A549 (cell line): ENCODE measurements around the gene SSR3.

ENCODE experiments used
- BHLHE40 ChIP-seq: IDR thresholded peaks from 2 replicates; pipeline ENCODE4 v1.6.1; 2012; ENCODE audit warnings: low read depth, low read length, inconsistent platforms
- JUNB ChIP-seq: fragments of >200 bp; sonication (Bioruptor Twin); formaldehyde crosslinking; IDR thresholded peaks from 2 replicates; pipeline ENCODE4 v1.6.1; 2016
- RAD21 ChIP-seq, 2 experiments: fragments of >200 bp in 1 of 2; sonication (Bioruptor Twin) in 1 of 2; formaldehyde crosslinking in 1 of 2; IDR thresholded peaks in 1 of 2; conservative IDR thresholded peaks in 1 of 2; 2 replicates in 1 of 2; 3 replicates in 1 of 2; pipeline ENCODE4 v1.6.1; 2012 to 2018; ENCODE audit warnings: inconsistent platforms in 1 of 2
- RCOR1 ChIP-seq: fragments of 150-350 bp; IDR thresholded peaks from 2 replicates; pipeline ENCODE4 v1.6.1; 2014; ENCODE audit warnings: antibody characterized with exemption, low read length, low read depth
- RFX5 ChIP-seq: fragments of 450-650 bp; IDR thresholded peaks from 2 replicates; pipeline ENCODE4 v1.7.1; 2014; ENCODE audit warnings: antibody characterized with exemption, mild to moderate bottlenecking, moderate library complexity
- SMC3 ChIP-seq: fragments of >200 bp; sonication (Bioruptor Twin); formaldehyde crosslinking; IDR thresholded peaks from 3 replicates; pipeline ENCODE4 v1.6.1; 2018; ENCODE audit warnings: inconsistent platforms
- ZC3H11A ChIP-seq: fragments of 450-650 bp; IDR thresholded peaks from 2 replicates; pipeline ENCODE4 v1.6.1; 2014; ENCODE audit warnings: antibody characterized with exemption, mild to moderate bottlenecking
- TF ChIP-seq, protein P1 (sequence below): fragments of >200 bp; sonication (Bioruptor Twin); formaldehyde crosslinking; IDR thresholded peaks from 3 replicates; pipeline ENCODE4 v1.5.1; 2016
- TF ChIP-seq, protein P2 (sequence below): fragments of 200-600 bp; sonication (generic); IDR thresholded peaks from 2 replicates; pipeline ENCODE4 v1.6.1; 2016; ENCODE audit warnings: antibody characterized with exemption, mild to moderate bottlenecking, moderate library complexity
- TF ChIP-seq, protein P3 (sequence below): fragments of 450-650 bp; IDR thresholded peaks from 2 replicates; pipeline ENCODE4 v1.6.1; 2014; ENCODE audit warnings: antibody characterized with exemption

DNA sequence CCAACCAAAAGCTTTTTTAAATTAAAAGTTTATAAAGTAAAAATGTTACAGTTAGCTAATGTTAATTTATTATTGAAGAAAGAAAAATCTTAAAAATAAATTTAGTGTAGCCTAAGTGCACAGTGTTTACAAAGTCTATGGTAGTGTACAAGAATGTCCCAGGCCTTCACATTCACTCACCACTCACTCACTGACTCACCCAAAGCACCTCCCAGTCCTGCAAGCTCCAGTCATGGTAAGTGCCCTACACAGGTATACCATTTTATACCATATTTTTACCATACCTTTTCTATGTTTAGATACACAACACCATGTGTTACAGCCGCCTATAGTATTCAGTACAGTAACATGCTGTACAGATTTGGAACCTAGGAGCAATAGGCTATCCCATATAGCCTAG, 29.1 kb downstream of the SSR3 start:
- no peak for TF ChIP-seq SMC3
- TF ChIP-seq, protein P1, sequence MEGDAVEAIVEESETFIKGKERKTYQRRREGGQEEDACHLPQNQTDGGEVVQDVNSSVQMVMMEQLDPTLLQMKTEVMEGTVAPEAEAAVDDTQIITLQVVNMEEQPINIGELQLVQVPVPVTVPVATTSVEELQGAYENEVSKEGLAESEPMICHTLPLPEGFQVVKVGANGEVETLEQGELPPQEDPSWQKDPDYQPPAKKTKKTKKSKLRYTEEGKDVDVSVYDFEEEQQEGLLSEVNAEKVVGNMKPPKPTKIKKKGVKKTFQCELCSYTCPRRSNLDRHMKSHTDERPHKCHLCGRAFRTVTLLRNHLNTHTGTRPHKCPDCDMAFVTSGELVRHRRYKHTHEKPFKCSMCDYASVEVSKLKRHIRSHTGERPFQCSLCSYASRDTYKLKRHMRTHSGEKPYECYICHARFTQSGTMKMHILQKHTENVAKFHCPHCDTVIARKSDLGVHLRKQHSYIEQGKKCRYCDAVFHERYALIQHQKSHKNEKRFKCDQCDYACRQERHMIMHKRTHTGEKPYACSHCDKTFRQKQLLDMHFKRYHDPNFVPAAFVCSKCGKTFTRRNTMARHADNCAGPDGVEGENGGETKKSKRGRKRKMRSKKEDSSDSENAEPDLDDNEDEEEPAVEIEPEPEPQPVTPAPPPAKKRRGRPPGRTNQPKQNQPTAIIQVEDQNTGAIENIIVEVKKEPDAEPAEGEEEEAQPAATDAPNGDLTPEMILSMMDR, result no peak
- TF ChIP-seq RAD21 (conservative IDR thresholded peaks at IDR 0.05 in 1 of 2, IDR thresholded peaks at IDR 0.05 in 1 of 2), result no peak
- no peak for TF ChIP-seq BHLHE40
- TF ChIP-seq, protein P2, sequence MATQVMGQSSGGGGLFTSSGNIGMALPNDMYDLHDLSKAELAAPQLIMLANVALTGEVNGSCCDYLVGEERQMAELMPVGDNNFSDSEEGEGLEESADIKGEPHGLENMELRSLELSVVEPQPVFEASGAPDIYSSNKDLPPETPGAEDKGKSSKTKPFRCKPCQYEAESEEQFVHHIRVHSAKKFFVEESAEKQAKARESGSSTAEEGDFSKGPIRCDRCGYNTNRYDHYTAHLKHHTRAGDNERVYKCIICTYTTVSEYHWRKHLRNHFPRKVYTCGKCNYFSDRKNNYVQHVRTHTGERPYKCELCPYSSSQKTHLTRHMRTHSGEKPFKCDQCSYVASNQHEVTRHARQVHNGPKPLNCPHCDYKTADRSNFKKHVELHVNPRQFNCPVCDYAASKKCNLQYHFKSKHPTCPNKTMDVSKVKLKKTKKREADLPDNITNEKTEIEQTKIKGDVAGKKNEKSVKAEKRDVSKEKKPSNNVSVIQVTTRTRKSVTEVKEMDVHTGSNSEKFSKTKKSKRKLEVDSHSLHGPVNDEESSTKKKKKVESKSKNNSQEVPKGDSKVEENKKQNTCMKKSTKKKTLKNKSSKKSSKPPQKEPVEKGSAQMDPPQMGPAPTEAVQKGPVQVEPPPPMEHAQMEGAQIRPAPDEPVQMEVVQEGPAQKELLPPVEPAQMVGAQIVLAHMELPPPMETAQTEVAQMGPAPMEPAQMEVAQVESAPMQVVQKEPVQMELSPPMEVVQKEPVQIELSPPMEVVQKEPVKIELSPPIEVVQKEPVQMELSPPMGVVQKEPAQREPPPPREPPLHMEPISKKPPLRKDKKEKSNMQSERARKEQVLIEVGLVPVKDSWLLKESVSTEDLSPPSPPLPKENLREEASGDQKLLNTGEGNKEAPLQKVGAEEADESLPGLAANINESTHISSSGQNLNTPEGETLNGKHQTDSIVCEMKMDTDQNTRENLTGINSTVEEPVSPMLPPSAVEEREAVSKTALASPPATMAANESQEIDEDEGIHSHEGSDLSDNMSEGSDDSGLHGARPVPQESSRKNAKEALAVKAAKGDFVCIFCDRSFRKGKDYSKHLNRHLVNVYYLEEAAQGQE, result no peak
- no peak for TF ChIP-seq RFX5
- TF ChIP-seq RCOR1, result no peak
- TF ChIP-seq, protein P3, sequence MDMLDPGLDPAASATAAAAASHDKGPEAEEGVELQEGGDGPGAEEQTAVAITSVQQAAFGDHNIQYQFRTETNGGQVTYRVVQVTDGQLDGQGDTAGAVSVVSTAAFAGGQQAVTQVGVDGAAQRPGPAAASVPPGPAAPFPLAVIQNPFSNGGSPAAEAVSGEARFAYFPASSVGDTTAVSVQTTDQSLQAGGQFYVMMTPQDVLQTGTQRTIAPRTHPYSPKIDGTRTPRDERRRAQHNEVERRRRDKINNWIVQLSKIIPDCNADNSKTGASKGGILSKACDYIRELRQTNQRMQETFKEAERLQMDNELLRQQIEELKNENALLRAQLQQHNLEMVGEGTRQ, result no peak
- no peak for TF ChIP-seq ZC3H11A
- TF ChIP-seq JUNB, result no peak
